ENCODE results near the gene EXOC4. TPM values are rescaled to one million over a fixed set of nuclear protein-coding genes. Genes with fewer than 3 reads are reported as not detected.

EXOC4 gene
- total and polyA plus RNA-seq, 9 donors: 26.8 to 80.5 (median 70.7) TPM

DNA sequence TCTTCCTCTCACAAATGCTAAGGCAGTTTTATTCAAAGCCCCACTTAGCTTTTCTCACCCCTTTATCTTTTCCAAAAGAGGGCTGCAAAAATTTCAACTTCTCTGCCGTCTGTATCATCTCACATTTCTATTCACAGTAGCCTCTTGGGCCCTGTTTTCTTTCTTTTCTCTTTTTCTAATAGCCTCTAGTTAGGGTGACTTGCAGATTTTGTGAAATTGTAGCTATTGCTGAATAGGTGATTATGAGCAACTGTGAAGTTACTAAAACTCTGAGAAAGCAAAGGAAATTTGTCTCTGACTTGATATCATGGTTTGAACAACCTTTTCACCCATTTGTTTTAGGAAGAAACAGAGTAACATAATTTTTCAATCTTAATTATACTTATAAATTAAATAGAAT, 29.2 kb downstream of the EXOC4 start:
- no peak for TF ChIP-seq POLR2A (IDR thresholded peaks at IDR 0.05)
- TF ChIP-seq, protein P1, sequence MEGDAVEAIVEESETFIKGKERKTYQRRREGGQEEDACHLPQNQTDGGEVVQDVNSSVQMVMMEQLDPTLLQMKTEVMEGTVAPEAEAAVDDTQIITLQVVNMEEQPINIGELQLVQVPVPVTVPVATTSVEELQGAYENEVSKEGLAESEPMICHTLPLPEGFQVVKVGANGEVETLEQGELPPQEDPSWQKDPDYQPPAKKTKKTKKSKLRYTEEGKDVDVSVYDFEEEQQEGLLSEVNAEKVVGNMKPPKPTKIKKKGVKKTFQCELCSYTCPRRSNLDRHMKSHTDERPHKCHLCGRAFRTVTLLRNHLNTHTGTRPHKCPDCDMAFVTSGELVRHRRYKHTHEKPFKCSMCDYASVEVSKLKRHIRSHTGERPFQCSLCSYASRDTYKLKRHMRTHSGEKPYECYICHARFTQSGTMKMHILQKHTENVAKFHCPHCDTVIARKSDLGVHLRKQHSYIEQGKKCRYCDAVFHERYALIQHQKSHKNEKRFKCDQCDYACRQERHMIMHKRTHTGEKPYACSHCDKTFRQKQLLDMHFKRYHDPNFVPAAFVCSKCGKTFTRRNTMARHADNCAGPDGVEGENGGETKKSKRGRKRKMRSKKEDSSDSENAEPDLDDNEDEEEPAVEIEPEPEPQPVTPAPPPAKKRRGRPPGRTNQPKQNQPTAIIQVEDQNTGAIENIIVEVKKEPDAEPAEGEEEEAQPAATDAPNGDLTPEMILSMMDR (IDR thresholded peaks at IDR 0.05): no peak
- no peak for TF ChIP-seq EP300 (IDR thresholded peaks at IDR 0.05)
- DNase-seq: no peak
- intact Hi-C loops (cut with DNase I): no loop called here
- no peaks in the 10 kb centered on the region for H3K27me3 ChIP-seq
- H3K4me3 ChIP-seq: no peak overlapping the region
- H3K9me3 ChIP-seq: no peaks in the 10 kb centered on the region
- 56 to 68% (median 58%) methylated on average over 1 of the region's 1 CpG for WGBS, 3 donors
- H3K4me1 ChIP-seq (ENCODE audit: insufficient read depth): no peaks in the 10 kb centered on the region
- H3K36me3 ChIP-seq: no peaks in the 10 kb centered on the region
- no peak overlapping the region for H3K27ac ChIP-seq

GRCh38 chr7:133284092-133284491, 31.2 kb downstream of the EXOC4 start:
- intact Hi-C loops (cut with DNase I): no loop called here
- Histone ChIP-seq H3K27me3 (no peaks in the 10 kb centered on the region), H3K36me3 (no peaks in the 10 kb centered on the region), H3K4me3 (no peak overlapping the region), H3K27ac (no peak overlapping the region), H3K4me1 (ENCODE audit: insufficient read depth) (no peaks in the 10 kb centered on the region), H3K9me3 (no peaks in the 10 kb centered on the region)
- TF ChIP-seq POLR2A (IDR thresholded peaks at IDR 0.05) (no peak), EP300 (IDR thresholded peaks at IDR 0.05) (no peak)
- TF ChIP-seq, protein P1 (IDR thresholded peaks at IDR 0.05): no peak
- 95 to 96% (median 96%) methylated on average over 2 of the region's 2 CpGs for WGBS, 3 donors
- no peak for DNase-seq

DNA sequence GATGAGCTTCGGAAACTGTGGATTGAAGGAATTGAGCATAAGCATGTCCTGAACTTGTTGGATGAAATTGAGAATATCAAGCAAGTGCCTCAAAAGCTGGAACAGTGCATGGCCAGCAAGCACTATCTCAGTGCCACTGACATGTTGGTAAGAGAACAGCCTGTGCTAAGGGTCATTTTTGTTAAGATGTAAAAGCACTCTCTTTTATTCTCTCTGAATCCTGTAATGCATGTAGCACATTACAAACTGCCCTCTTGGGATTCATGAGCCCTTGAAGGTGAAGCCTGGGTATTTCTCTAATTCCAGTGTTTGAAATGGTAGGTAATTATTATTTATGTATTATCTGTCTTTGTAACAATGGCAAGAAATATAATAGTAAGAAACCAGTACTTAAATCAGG, 36.1 kb downstream of the EXOC4 start:
- 89 to 98% (median 94%) methylated on average over 1 of the region's 1 CpG for WGBS, 3 donors
- no peak for TF ChIP-seq POLR2A (IDR thresholded peaks at IDR 0.05)
- TF ChIP-seq EP300 (IDR thresholded peaks at IDR 0.05): no peak
- TF ChIP-seq, protein P1 (IDR thresholded peaks at IDR 0.05): no peak
- H3K4me3 ChIP-seq: no peak overlapping the region
- no peaks in the 10 kb centered on the region for H3K27me3 ChIP-seq
- peaks cover 3% of the 10 kb centered on the region for H3K4me1 ChIP-seq (ENCODE audit: insufficient read depth)
- intact Hi-C loops (cut with DNase I): no loop called here
- no peak overlapping the region for H3K27ac ChIP-seq
- H3K36me3 ChIP-seq: no peaks in the 10 kb centered on the region
- no peaks in the 10 kb centered on the region for H3K9me3 ChIP-seq
- no peak for DNase-seq

DNA sequence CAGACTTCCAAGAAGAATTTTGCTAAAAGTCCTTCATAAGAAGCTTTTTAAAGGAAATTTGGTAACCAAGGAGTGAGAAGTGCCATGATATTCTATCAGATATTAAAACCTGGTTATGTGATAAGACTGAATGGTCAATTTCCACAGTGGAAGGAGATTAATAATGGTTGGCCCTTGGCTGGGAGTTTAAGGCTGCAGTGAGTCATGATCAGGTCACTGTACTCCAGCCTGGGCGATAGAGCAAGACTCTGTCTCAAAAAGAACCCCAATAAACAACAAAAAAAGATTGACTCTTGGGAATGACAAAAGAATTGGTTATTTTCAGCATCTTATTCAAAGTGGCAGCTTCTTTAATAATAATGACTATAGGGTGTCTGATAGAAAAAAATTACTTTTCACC, 37.2 kb downstream of the EXOC4 start:
- H3K9me3 ChIP-seq: no peaks in the 10 kb centered on the region
- TF ChIP-seq POLR2A (IDR thresholded peaks at IDR 0.05) (no peak), EP300 (IDR thresholded peaks at IDR 0.05) (no peak)
- TF ChIP-seq, protein P1 (IDR thresholded peaks at IDR 0.05): no peak
- H3K36me3 ChIP-seq: no peaks in the 10 kb centered on the region
- 84 to 96% (median 94%) methylated on average over 1 of the region's 1 CpG for WGBS, 3 donors
- no peaks in the 10 kb centered on the region for H3K27me3 ChIP-seq
- no peak for DNase-seq
- H3K4me3 ChIP-seq: no peak overlapping the region
- no peak overlapping the region for H3K27ac ChIP-seq
- intact Hi-C loops (cut with DNase I): no loop called here
- peaks cover 3% of the 10 kb centered on the region for H3K4me1 ChIP-seq (ENCODE audit: insufficient read depth)

Measured in ovary (tissue), 9 donors.